ENCODE results near the gene SPATA31D3. TPM values are rescaled to one million over a fixed set of nuclear protein-coding genes. Genes with fewer than 3 reads are reported as not detected.
A peak's percentile ranks its signal among the peaks of the same experiment; 100 is the strongest.
"Not testable (repeated sequence)": the region's sequence is repeated elsewhere in the genome, so short reads cannot be mapped to it uniquely, and the experiment has no call there.

SPATA31D3 gene
- polyA plus RNA-seq, result not detected

DNA sequence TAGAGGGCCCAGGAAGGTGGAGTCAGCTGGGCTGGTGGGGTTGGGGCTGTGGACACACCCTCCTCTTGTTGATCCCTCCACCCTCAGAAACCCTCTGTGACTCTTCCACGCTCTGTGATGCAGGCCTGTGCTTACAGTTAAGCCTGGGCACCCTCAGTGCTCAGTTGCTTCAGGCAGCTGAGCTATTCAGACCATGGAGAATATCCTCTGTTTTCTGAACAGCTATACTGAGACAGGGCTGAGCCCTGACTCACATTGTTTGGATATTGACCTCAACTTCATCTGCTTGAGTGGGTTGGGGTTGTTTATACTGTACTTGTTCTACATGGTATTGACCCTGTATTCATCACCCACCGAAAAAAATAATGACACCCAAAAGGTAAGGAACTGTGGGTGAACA is at the start of gene SPATA31D3:
Gene SPATA31D3 (plus strand): TSS at position 108 of the 400 bp plus-strand sequence. CDS start 86 bp downstream, at position 194.
- H3K4me1 Mint-ChIP-seq, H3K27ac Mint-ChIP-seq, H3K9me3 Mint-ChIP-seq: not testable (repeated sequence)

DNA sequence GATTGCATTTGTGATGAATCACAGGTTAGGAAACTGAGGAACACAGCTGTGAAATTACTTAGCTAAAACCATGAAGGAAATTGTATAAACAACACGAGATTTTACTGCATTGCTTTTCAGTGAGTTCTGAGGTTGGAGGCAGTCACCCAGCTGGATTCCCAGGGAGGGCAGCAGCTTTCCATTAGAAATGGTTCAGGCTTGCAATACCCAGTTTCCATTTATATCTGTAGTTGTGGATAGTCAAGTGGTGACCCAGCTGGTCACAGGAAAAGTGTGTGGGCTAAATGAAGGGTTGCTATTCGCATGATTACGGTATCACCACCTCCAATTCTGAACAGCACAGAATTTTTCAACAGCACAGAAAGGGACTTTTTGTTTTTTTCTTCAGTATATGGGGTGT is 49.4 kb upstream of the SPATA31D3 start:
- peaks cover 1% of the 10 kb centered on the region for H3K27me3 Mint-ChIP-seq
- no peaks in the 10 kb centered on the region for H3K4me1 Mint-ChIP-seq
- no peaks in the 10 kb centered on the region for H3K9me3 Mint-ChIP-seq
- no peak overlapping the region for H3K4me3 Mint-ChIP-seq
- H3K27ac Mint-ChIP-seq, result no peak overlapping the region
- no peaks in the 10 kb centered on the region for H3K36me3 Mint-ChIP-seq

More for the DNA sequence above, at the start of gene SPATA31D3:
- not testable (repeated sequence) for H3K4me3 Mint-ChIP-seq, H3K27me3 Mint-ChIP-seq, H3K36me3 Mint-ChIP-seq

DNA sequence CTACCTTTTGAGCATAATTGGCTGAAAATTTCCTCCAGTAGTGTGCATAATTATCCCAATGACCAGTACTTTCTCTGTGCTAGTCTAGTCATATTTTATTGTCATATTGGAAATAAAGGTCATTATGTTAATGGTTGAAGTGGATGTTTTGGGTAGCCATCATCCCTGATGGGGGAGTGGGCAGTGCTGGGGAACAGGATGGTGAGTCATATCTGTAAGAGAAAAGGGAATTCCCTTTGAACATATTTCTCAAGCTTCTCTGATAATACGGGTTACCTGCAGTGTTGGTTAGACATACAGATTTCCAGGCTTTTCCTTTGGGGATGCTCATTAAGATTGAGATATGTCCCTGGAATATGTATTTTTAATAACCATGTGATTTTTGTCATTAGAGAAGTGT is 48.4 kb upstream of the SPATA31D3 start:
- H3K27ac Mint-ChIP-seq, result no peak overlapping the region
- H3K9me3 Mint-ChIP-seq, result no peaks in the 10 kb centered on the region
- no peaks in the 10 kb centered on the region for H3K36me3 Mint-ChIP-seq
- H3K4me3 Mint-ChIP-seq, result no peak overlapping the region
- H3K4me1 Mint-ChIP-seq, result no peaks in the 10 kb centered on the region
- peaks cover 1% of the 10 kb centered on the region for H3K27me3 Mint-ChIP-seq

DNA sequence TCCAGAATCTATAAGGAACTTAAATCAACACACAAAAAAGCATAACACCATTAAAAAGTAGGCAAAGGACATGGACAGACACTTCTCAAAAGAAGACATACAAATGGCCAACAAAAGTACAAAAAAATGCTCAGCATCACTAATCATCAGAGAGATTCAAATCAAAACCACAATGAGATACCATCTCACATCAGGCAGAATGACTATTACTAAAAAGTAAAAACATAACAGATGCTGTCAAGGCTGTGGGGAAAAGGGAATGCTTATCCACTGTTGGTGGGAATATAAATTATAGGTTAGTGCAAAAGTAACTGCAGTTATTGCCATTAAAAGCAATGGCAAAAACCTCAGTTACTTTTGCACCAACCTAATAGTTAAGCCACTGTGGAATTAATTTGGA is 47.2 kb upstream of the SPATA31D3 start:
- H3K36me3 Mint-ChIP-seq, result no peaks in the 10 kb centered on the region
- H3K9me3 Mint-ChIP-seq, result no peaks in the 10 kb centered on the region
- H3K4me3 Mint-ChIP-seq, result no peak overlapping the region
- H3K4me1 Mint-ChIP-seq, result no peaks in the 10 kb centered on the region
- H3K27me3 Mint-ChIP-seq, result peaks cover 1% of the 10 kb centered on the region
- no peak overlapping the region for H3K27ac Mint-ChIP-seq

DNA sequence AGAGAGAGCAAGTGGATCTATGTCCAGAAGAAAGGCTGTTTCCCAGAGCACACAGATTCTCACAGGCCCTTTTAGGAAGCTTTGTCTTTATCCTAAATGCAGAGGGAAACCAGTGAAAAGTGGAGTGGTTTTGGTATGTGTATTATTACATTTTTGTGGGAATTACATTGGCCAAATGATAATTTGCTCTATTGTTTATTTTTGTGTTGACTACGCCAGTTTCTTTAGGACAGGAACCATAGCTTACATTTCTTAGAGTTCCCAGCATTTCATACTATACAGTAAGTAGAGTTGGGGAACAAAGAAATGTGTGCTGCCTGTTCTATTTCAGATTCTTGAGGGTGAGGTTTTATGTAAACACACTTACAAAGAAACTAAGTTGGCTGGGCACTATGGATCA is 44.4 kb upstream of the SPATA31D3 start:
- Mint-ChIP-seq H3K4me3 (no peak overlapping the region), H3K27me3 (peaks cover 1% of the 10 kb centered on the region), H3K27ac (no peak overlapping the region), H3K36me3 (no peaks in the 10 kb centered on the region), H3K4me1 (peaks cover 0 to 1% (median 0%) of the 10 kb centered on the region in 3 donors), H3K9me3 (no peaks in the 10 kb centered on the region)

DNA sequence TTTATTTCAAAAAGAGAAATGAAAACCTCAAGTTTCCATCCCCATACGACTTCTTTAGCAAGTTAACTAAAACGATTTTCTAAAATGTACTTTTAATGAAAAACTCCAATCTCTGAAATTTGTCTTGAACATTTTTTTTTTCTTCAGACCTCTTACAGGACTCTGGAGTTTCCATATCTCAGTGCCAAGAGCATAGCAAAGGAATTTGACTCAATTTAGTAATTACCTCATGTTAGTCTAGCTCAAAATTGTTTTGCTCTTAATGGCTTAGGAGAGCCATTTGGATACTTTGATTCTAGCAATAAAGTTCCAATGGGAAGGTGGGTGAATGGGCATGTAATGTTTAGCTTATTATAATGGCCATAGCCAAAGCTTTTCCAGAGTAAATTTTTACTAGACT is 41.1 kb upstream of the SPATA31D3 start:
- H3K27ac Mint-ChIP-seq, result no peak overlapping the region
- H3K4me1 Mint-ChIP-seq, result peaks cover 0 to 2% (median 0%) of the 10 kb centered on the region in 3 donors
- no peaks in the 10 kb centered on the region for H3K36me3 Mint-ChIP-seq
- H3K4me3 Mint-ChIP-seq, result no peak overlapping the region
- no peaks in the 10 kb centered on the region for H3K9me3 Mint-ChIP-seq
- H3K27me3 Mint-ChIP-seq, result peaks cover 2% of the 10 kb centered on the region

DNA sequence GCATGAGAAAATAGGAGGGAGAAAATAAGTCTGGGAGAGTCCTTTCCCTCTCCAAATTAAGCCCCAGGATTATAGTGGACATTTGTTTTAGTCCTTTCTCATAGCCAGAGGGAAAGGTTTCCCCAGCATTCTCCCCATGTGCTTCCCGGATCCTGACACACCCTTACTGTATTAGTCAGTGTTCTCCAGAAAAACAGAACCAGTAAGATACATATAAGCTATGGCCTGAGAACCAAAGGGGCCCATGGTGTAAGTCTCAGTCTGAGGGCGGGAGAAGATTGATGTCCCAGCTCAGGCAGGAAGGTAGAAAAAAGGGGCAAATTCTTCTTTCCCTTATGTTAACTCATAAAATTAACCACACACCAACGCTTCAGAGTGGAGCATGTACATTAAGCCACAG is 40.7 kb upstream of the SPATA31D3 start:
- Mint-ChIP-seq H3K4me1 (peaks cover 0 to 2% (median 0%) of the 10 kb centered on the region in 3 donors), H3K27me3 (peaks cover 2% of the 10 kb centered on the region), H3K4me3 (no peak overlapping the region), H3K36me3 (no peaks in the 10 kb centered on the region), H3K9me3 (no peaks in the 10 kb centered on the region), H3K27ac (no peak overlapping the region)

DNA sequence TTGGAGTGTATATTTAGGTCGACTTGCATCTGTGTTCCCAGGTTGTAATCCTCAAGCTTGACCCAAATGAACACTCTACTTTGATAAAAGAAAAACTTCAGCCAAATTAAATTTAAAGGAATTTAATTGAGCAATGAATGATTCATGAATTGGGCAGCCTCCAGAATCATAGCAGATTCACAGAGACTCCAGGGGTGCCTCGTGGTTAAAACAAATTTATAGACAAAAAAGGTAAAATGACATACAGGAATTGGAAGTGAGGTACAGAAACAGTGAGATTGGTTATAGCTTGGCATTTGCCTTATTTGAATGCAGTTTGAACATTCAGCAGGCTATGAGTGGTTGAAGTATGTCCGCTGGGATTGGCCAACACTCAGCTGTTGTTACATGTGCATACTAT is 36.6 kb upstream of the SPATA31D3 start:
- Mint-ChIP-seq H3K4me3 (no peak overlapping the region), H3K27me3 (peaks cover 2% of the 10 kb centered on the region), H3K36me3 (peaks cover 2% of the 10 kb centered on the region), H3K9me3 (peaks cover 0 to 2% (median 0%) of the 10 kb centered on the region in 3 donors), H3K4me1 (peaks cover 0 to 2% (median 0%) of the 10 kb centered on the region in 3 donors), H3K27ac (peak overlapping the region in 1 of 3 donors; percentile 42)

DNA sequence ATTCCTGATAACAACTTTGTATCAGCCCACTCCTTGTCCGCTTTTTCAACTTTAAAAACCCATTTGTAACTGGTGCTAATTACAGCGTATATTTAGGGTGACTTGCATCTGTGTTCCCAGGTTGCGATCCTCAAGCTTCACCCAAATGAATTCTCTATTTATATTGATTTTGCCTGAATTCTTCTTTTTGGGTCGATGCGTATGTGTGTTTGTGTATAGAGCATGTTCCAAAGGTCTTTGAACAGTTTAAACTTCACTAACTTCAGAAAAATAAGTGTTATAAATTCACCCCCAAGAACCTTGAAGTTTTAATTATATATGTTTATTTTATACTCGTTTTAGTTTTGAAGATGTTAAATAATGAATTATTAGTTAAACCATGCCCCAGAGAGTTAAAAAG is 31.2 kb upstream of the SPATA31D3 start:
- Mint-ChIP-seq H3K9me3 (peaks cover 0 to 6% (median 0%) of the 10 kb centered on the region in 3 donors), H3K4me1 (no peaks in the 10 kb centered on the region), H3K4me3 (no peak overlapping the region), H3K36me3 (peaks cover 4% of the 10 kb centered on the region), H3K27me3 (peaks cover 11% of the 10 kb centered on the region), H3K27ac (no peak overlapping the region)

DNA sequence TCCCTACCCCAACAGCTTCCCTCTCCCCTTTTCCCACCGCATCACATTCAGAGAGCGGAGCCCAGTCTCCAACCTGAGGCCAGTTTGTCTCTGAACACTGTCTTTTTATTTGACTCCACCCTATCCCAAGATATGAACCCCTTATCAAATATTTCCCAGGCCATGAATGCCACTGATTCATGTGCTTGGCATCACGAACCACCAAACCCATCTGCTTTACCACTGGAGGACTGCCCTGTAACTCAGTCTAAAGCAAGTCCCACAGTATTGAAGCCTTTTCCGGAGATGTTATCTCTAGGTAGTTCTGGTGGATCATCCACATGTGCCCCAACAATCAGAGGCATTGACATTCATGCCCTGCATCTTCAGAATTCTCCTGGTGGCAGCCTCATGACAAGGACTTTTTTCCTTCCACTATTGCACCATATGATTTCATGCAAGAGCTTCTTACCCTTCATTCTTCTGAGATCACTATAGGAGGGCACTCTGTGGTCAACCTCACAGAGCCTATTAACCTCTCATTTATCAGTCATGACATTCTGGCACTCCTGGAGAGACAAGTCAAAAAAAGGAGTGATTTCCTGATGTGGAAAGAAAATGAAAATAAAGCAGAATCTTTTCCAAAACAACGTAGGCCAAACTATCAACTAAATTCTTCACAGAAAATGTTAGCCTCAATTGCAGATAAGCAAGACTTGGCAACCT is 27.3 kb upstream of the SPATA31D3 start:
- Mint-ChIP-seq H3K4me3 (no peak overlapping the region), H3K27me3 (peaks cover 14% of the 10 kb centered on the region), H3K27ac (no peak overlapping the region), H3K9me3 (peaks cover 0 to 4% (median 0%) of the 10 kb centered on the region in 3 donors), H3K36me3 (peaks cover 2% of the 10 kb centered on the region), H3K4me1 (no peaks in the 10 kb centered on the region)

DNA sequence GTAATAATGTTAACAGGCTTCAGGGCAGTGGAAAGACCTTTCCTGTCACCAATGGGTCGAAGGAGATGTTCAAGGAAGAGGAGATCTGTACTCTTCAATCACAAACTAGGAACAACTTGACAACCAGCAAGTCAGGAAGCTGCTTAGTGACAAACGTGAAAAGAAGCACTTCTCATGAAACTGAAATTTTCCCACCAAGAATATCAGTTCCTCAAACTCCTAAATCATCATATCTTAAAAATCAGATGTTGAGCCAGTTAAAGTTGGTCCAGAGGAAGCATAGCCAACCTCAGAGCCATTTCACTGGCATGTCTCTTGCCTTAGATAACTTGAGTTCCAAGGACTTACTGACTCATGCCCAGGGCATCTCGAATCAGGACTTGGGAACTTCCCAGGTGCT is 24.8 kb upstream of the SPATA31D3 start:
- not testable (repeated sequence) for H3K4me3 Mint-ChIP-seq, H3K9me3 Mint-ChIP-seq, H3K36me3 Mint-ChIP-seq, H3K4me1 Mint-ChIP-seq, H3K27ac Mint-ChIP-seq
- peaks cover 14% of the 10 kb centered on the region for H3K27me3 Mint-ChIP-seq

DNA sequence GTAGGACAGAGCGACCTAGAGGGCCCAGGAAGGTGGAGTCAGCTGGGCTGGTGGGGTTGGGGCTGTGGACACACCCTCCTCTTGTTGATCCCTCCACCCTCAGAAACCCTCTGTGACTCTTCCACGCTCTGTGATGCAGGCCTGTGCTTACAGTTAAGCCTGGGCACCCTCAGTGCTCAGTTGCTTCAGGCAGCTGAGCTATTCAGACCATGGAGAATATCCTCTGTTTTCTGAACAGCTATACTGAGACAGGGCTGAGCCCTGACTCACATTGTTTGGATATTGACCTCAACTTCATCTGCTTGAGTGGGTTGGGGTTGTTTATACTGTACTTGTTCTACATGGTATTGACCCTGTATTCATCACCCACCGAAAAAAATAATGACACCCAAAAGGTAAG is 15.0 kb upstream of the SPATA31D3 start, which contains the start of gene SPATA31D4:
Gene SPATA31D4 (plus strand): TSS at position 124 of the 400 bp plus-strand sequence. CDS start 86 bp downstream, at position 210.
- H3K9me3 Mint-ChIP-seq, result not testable (repeated sequence)

DNA sequence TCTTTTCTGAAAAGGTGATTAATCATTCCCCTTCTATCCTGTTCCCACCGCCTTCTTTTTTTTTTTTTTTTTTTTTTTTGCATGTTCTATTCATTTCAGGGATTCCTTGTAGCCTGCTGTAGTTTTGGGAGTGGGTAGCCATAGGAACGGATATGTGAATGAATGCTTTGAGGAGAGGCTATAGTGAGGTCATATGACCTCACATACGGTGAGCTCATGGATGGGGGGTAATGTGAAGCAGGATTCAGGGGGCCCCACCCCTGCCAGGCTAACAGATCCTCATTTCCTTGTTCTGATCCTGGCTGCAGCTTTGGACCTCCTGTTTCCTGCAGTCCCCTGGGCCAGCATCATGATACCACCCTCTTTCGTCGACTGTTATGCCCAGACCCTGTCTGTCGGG is 13.2 kb upstream of the SPATA31D3 start:
- H3K4me1 Mint-ChIP-seq, H3K27me3 Mint-ChIP-seq, H3K9me3 Mint-ChIP-seq, H3K4me3 Mint-ChIP-seq, H3K27ac Mint-ChIP-seq, H3K36me3 Mint-ChIP-seq: not testable (repeated sequence)

More for the DNA sequence above, 15.0 kb upstream of the SPATA31D3 start, which contains the start of gene SPATA31D4:
- H3K36me3 Mint-ChIP-seq, H3K4me3 Mint-ChIP-seq, H3K27me3 Mint-ChIP-seq, H3K4me1 Mint-ChIP-seq, H3K27ac Mint-ChIP-seq: not testable (repeated sequence)

DNA sequence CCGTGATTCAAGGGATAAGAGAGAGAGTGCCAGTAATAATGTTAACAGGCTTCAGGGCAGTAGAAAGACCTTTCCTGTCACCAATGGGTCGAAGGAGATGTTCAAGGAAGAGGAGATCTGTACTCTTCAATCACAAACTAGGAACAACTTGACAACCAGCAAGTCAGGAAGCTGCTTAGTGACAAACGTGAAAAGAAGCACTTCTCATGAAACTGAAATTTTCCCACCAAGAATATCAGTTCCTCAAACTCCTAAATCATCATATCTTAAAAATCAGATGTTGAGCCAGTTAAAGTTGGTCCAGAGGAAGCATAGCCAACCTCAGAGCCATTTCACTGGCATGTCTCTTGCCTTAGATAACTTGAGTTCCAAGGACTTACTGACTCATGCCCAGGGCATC is 9.8 kb upstream of the SPATA31D3 start:
- not testable (repeated sequence) for H3K27me3 Mint-ChIP-seq, H3K9me3 Mint-ChIP-seq, H3K4me1 Mint-ChIP-seq, H3K27ac Mint-ChIP-seq, H3K36me3 Mint-ChIP-seq, H3K4me3 Mint-ChIP-seq

DNA sequence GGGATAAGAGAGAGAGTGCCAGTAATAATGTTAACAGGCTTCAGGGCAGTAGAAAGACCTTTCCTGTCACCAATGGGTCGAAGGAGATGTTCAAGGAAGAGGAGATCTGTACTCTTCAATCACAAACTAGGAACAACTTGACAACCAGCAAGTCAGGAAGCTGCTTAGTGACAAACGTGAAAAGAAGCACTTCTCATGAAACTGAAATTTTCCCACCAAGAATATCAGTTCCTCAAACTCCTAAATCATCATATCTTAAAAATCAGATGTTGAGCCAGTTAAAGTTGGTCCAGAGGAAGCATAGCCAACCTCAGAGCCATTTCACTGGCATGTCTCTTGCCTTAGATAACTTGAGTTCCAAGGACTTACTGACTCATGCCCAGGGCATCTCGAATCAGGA is 5.3 kb downstream of the SPATA31D3 start:
- H3K4me3 Mint-ChIP-seq, H3K27me3 Mint-ChIP-seq, H3K36me3 Mint-ChIP-seq, H3K9me3 Mint-ChIP-seq, H3K4me1 Mint-ChIP-seq, H3K27ac Mint-ChIP-seq: not testable (repeated sequence)

DNA sequence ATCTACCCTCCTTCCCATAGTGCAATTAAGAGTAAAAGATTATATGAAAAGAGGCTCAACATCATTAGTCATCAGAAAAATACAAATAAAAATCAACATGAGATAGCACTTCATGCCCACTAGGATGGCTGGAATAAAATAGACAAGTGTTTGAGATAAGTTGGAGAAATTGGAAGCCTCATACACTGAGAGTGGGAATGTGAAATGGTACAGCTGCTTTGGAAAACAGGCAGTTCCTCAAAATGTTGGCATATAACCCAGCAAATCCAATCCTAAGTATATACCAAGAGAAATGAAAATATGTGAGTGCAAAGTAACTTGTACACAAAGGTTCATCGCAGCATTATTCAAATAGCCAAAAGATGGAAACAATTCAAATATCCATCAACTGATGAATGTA is 9.8 kb downstream of the SPATA31D3 start:
- H3K4me1 Mint-ChIP-seq, result peaks cover 0 to 6% (median 0%) of the 10 kb centered on the region in 3 donors
- peaks cover 6% of the 10 kb centered on the region for H3K36me3 Mint-ChIP-seq
- no peaks in the 10 kb centered on the region for H3K27me3 Mint-ChIP-seq
- no peak overlapping the region for H3K27ac Mint-ChIP-seq
- H3K4me3 Mint-ChIP-seq, result no peak overlapping the region
- peaks cover 2 to 35% (median 21%) of the 10 kb centered on the region in 3 donors for H3K9me3 Mint-ChIP-seq

Measured in IgD-negative memory B cell (primary cell).